H9 (cell line): ENCODE measurements around the gene ABCF1. TPM values are rescaled to one million over a fixed set of nuclear protein-coding genes. Genes with fewer than 3 reads are reported as not detected.

Experiments used
- DNase-seq: peaks from one replicate; pipeline ENCODE4 v3.0.0-alpha.2; 2017
- H2AFZ ChIP-seq: one replicate; pipeline ENCODE4 v1.6.1; 2013; ENCODE audit warnings: mild to moderate bottlenecking, low read length, control low read depth, moderate library complexity
- H2AK5ac ChIP-seq: 2 replicates; pipeline ENCODE4 v1.6.1; 2013; ENCODE audit warnings: low read length, control low read depth, mixed read lengths; ENCODE audit not compliant: insufficient read length
- H2BK120ac ChIP-seq: one replicate; pipeline ENCODE4 v1.6.1; 2013; ENCODE audit warnings: low read depth, mild to moderate bottlenecking, low read length, control low read depth, inconsistent platforms; ENCODE audit not compliant: poor library complexity, severe bottlenecking
- H2BK12ac ChIP-seq: 2 replicates; pipeline ENCODE4 v1.6.1; 2013; ENCODE audit warnings: low read length, control low read depth, mixed read lengths, low read depth; ENCODE audit not compliant: insufficient read length
- H2BK15ac ChIP-seq: 2 replicates; pipeline ENCODE4 v1.6.1; 2013; ENCODE audit warnings: low read depth, low read length, control low read depth
- H2BK20ac ChIP-seq: one replicate; pipeline ENCODE4 v1.6.1; 2013; ENCODE audit warnings: low read depth, mild to moderate bottlenecking, low read length, control low read depth, inconsistent platforms; ENCODE audit not compliant: poor library complexity, severe bottlenecking
- H2BK5ac ChIP-seq: 2 replicates; pipeline ENCODE4 v1.6.1; 2013; ENCODE audit warnings: low read length, control low read depth, mixed read lengths; ENCODE audit not compliant: insufficient read length
- H3K14ac ChIP-seq: 2 replicates; pipeline ENCODE4 v1.6.1; 2013; ENCODE audit warnings: low read length, control low read depth; ENCODE audit not compliant: insufficient read depth
- H3K18ac ChIP-seq: 2 replicates; pipeline ENCODE4 v1.6.1; 2013; ENCODE audit warnings: low read depth, mild to moderate bottlenecking, mixed read lengths, low read length, control low read depth; ENCODE audit not compliant: insufficient read length
- H3K23ac ChIP-seq: 2 replicates; pipeline ENCODE4 v1.6.1; 2013; ENCODE audit warnings: low read length, control low read depth, mixed read lengths, low read depth; ENCODE audit not compliant: insufficient read length
- H3K23me2 ChIP-seq: 2 replicates; pipeline ENCODE4 v1.6.1; 2013; ENCODE audit warnings: low read depth, mild to moderate bottlenecking, mixed read lengths, low read length, control low read depth; ENCODE audit not compliant: insufficient read length, poor library complexity, severe bottlenecking
- H3K27ac ChIP-seq: 2 replicates; pipeline ENCODE4 v1.5.1; 2013; ENCODE audit warnings: low read length, control low read depth, mixed read lengths, low read depth; ENCODE audit not compliant: insufficient read length
- H3K27me3 ChIP-seq: 2 replicates; pipeline ENCODE4 v1.6.1; 2013; ENCODE audit warnings: low read length, control low read depth, inconsistent platforms; ENCODE audit not compliant: insufficient read depth
- H3K4ac ChIP-seq: 2 replicates; pipeline ENCODE4 v1.6.1; 2013; ENCODE audit warnings: low read depth, mild to moderate bottlenecking, control low read depth, inconsistent platforms, low read length, moderate library complexity
- H3K4me1 ChIP-seq: 2 replicates; pipeline ENCODE4 v1.6.1; 2013; ENCODE audit warnings: low read length, control low read depth, inconsistent platforms; ENCODE audit not compliant: insufficient read depth
- H3K4me2 ChIP-seq: 2 replicates; pipeline ENCODE4 v1.6.1; 2013; ENCODE audit warnings: low read length, control low read depth, mixed read lengths; ENCODE audit not compliant: insufficient read length, insufficient read depth
- H3K56ac ChIP-seq: 2 replicates; pipeline ENCODE4 v1.6.1; 2013; ENCODE audit warnings: low read depth, mild to moderate bottlenecking, mixed read lengths, low read length, control low read depth; ENCODE audit not compliant: insufficient read length
- H3K79me1 ChIP-seq: 2 replicates; pipeline ENCODE4 v1.6.1; 2013; ENCODE audit warnings: low read depth, mild to moderate bottlenecking, moderate library complexity, low read length, control low read depth, inconsistent platforms; ENCODE audit not compliant: insufficient read depth, poor library complexity, severe bottlenecking
- H3K79me2 ChIP-seq: 2 replicates; pipeline ENCODE4 v1.6.1; 2013; ENCODE audit warnings: low read length, control low read depth, inconsistent platforms; ENCODE audit not compliant: insufficient read depth
- H3K9ac ChIP-seq: 2 replicates; pipeline ENCODE4 v1.6.1; 2013; ENCODE audit warnings: low read length, control low read depth, mixed read lengths; ENCODE audit not compliant: insufficient read length; ENCODE audit errors: extremely low read depth
- H3K9me3 ChIP-seq: one replicate; pipeline ENCODE4 v1.6.1; 2013; ENCODE audit warnings: low read depth, low read length, inconsistent platforms; ENCODE audit not compliant: control insufficient read depth
- H3T11ph ChIP-seq: one replicate; pipeline ENCODE4 v1.6.1; 2013; ENCODE audit warnings: mild to moderate bottlenecking, low read length, control low read depth, inconsistent platforms
- H4K20me1 ChIP-seq: one replicate; pipeline ENCODE4 v1.6.1; 2013; ENCODE audit not compliant: control insufficient read depth, insufficient read length, insufficient read depth
- H4K5ac ChIP-seq: 2 replicates; pipeline ENCODE4 v1.6.1; 2013; ENCODE audit warnings: low read depth, mild to moderate bottlenecking, mixed read lengths, low read length, control low read depth; ENCODE audit not compliant: insufficient read length
- H4K8ac ChIP-seq: replicated peaks from 2 replicates; pipeline ENCODE4 v1.6.1; 2013; ENCODE audit warnings: low read length, control low read depth, mixed read lengths, low read depth; ENCODE audit not compliant: insufficient read length
- H4K91ac ChIP-seq: 2 replicates; pipeline ENCODE4 v1.6.1; 2013; ENCODE audit warnings: low read depth, mild to moderate bottlenecking, moderate library complexity, mixed read lengths, low read length, control low read depth; ENCODE audit not compliant: insufficient read length
- H3K27ac Mint-ChIP-seq, 3 experiments: 2 replicates in 2 of 3; 3 replicates in 1 of 3; pipeline ENCODE4 v1.8.0; 2020 to 2021; ENCODE audit warnings: mixed read lengths in 3 of 3, mild to moderate bottlenecking in 1 of 3, moderate library complexity in 1 of 3
- H3K27me3 Mint-ChIP-seq: 2 replicates; pipeline ENCODE4 v1.8.0; 2021; ENCODE audit warnings: low read depth, mild to moderate bottlenecking, moderate library complexity, mixed read lengths
- H3K36me3 Mint-ChIP-seq, 3 experiments: 2 replicates in 2 of 3; 3 replicates in 1 of 3; pipeline ENCODE4 v1.8.0; 2020 to 2021; ENCODE audit warnings: low read depth in 3 of 3, mixed read lengths in 3 of 3; ENCODE audit not compliant: insufficient read depth in 1 of 3
- H3K4me1 Mint-ChIP-seq, 2 experiments: 2 replicates each; pipeline ENCODE4 v1.8.0; 2020; ENCODE audit warnings: mixed read lengths in 2 of 2
- H3K4me3 Mint-ChIP-seq, 2 experiments: 2 replicates in 1 of 2; 3 replicates in 1 of 2; pipeline ENCODE4 v1.8.0; 2020 to 2021; ENCODE audit warnings: mild to moderate bottlenecking in 2 of 2, mixed read lengths in 2 of 2, moderate library complexity in 1 of 2
- H3K9me3 Mint-ChIP-seq, 2 experiments: 2 replicates in 1 of 2; 3 replicates in 1 of 2; pipeline ENCODE4 v1.8.0; 2020; ENCODE audit warnings: mild to moderate bottlenecking in 2 of 2, mixed read lengths in 2 of 2, moderate library complexity in 1 of 2
- CTCF ChIP-seq: fragments of 200-600 bp; sonication (generic); conservative IDR thresholded peaks from 3 replicates; pipeline ENCODE4 v1.8.0; 2021; ENCODE audit warnings: antibody characterized with exemption, mild to moderate bottlenecking
- WGBS: extraction: QIAGEN DNeasy Blood & Tissue Kit; methylation state at CpG from one replicate; pipeline ENCODE4 v1.1.7; 2013; ENCODE audit warnings: missing lambda C conversion rate, low lambda C conversion rate, mixed read lengths; ENCODE audit not compliant: insufficient read length; ENCODE audit errors: extremely low coverage; 5-methylcytosine and 5-hydroxymethylcytosine counted together
- total RNA-seq: library from RNA; stranded (reverse); gene quantifications from 2 replicates; pipeline ENCODE4 v1.2.1, GENCODE V29; 2021

ABCF1 gene
- total RNA-seq, 1 experiment from 2014 or later, result 118 TPM

- no peak overlapping the region for H2BK20ac ChIP-seq
- no peak overlapping the region for H4K8ac ChIP-seq
- H3K79me1 ChIP-seq, result no peaks in the 10 kb centered on the region
- no peak overlapping the region for H3K4ac ChIP-seq
- H3K27me3 Mint-ChIP-seq, result no peaks in the 10 kb centered on the region; the same call in 1 of the 2 replicates
- no peak overlapping the region for H3K27ac ChIP-seq
- H3K27ac Mint-ChIP-seq, result no peak overlapping the region
- no peaks in the 10 kb centered on the region for H3K9me3 ChIP-seq
- H3K36me3 Mint-ChIP-seq, result peaks cover 17 to 45% (median 35%) of the 10 kb centered on the region in 3 experiments; a peak in 6 of 7 replicates
- H4K91ac ChIP-seq, result no peak overlapping the region
- no peak for TF ChIP-seq CTCF
- no peak overlapping the region for H3K4me3 Mint-ChIP-seq
- no peak for DNase-seq
- no peak overlapping the region for H2BK5ac ChIP-seq
- H3K56ac ChIP-seq, result no peak overlapping the region
- H4K5ac ChIP-seq, result no peak overlapping the region
- H2AFZ ChIP-seq, result no peak overlapping the region
- H3T11ph ChIP-seq, result no peak overlapping the region
- no peaks in the 10 kb centered on the region for H4K20me1 ChIP-seq
- H3K14ac ChIP-seq, result no peak overlapping the region
- no peak overlapping the region for H2BK120ac ChIP-seq
- H2BK12ac ChIP-seq, result no peak overlapping the region
- H3K9ac ChIP-seq, result no peak overlapping the region
- peaks cover under 1% of the 10 kb centered on the region for H3K23me2 ChIP-seq
- no peaks in the 10 kb centered on the region for H3K4me1 ChIP-seq
- H2AK5ac ChIP-seq, result no peak overlapping the region
- H2BK15ac ChIP-seq, result no peak overlapping the region
- no peak overlapping the region for H3K4me2 ChIP-seq
- no CpG with 5 or more reads among the region's 14 CpGs for WGBS
- H3K23ac ChIP-seq, result no peak overlapping the region
- no peaks in the 10 kb centered on the region for H3K27me3 ChIP-seq
- H3K4me1 Mint-ChIP-seq, result peaks cover 3 to 4% of the 10 kb centered on the region in 2 experiments; a peak in 3 of 4 replicates
- no peak overlapping the region for H3K18ac ChIP-seq
- H3K9me3 Mint-ChIP-seq, result no peaks in the 10 kb centered on the region
- peaks cover 3% of the 10 kb centered on the region; the same call in 1 of the 2 replicates for H3K79me2 ChIP-seq
Measured at GRCh38 chr6:30562470-30563425, 8.5 kb upstream of the ABCF1 start.
